ENCODE results near the gene CD2BP2.
A peak's percentile ranks its signal among the peaks of the same experiment; 100 is the strongest.

Gene CD2BP2

GRCh38 chr16:30355144-30355953 lies at the start of gene CD2BP2:
Gene CD2BP2, minus strand, starts transcription at chr16:30355308. Its CDS starts 627 bp downstream, at chr16:30354681.
- H3K79me2 ChIP-seq (ENCODE audit: low read length): peaks cover 55% of the 10 kb centered on the region

DNA sequence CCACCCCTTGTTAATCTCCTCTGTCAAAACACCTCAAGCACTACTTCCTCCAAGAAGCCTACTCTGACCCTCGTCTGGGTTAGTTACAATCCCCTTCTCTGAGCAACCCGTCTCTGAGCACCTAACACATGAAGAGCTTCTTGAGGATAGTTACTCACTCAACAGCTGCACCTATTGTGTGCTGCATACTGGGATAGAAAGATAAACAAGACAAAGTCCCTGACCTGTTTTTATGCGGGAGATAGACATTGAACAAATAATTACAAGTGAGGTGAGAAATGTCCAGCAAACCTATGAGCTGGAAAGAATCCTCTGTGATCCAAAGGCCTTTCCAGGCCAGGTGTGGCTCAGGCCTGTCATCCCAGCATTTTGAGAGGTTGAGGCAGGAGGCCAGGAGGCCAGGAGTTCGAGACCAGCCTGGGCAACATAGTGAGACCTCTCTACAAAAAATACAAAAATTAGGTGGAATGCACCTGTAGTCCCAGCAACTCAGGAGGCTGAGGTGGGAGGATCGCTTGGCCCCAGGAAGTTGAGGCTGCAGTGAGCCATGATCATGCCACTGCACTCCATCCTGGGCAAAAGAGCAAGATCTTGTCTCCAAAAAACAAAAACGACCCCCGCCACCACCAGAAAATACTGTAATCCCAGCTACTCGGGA lies 46.8 kb upstream of the CD2BP2 start:
- TF ChIP-seq EZH2phosphoT487 (IDR thresholded peaks at IDR 0.05; ENCODE audit: low read length) (no peak), EZH2 (optimal IDR thresholded peaks at IDR 0.05; ENCODE audit: low read depth, low read length) (no peak), CTCF (IDR thresholded peaks at IDR 0.05; ENCODE audit: low read length) (no peak)

More at GRCh38 chr16:30355144-30355953, at the start of gene CD2BP2:
- Histone ChIP-seq H3K9me2 (replicated peaks; ENCODE audit: insufficient read depth, low read length) (no peaks in the 10 kb centered on the region), H3F3A (ENCODE audit: insufficient read depth, low read length) (peaks cover 9% of the 10 kb centered on the region), H3K9ac (ENCODE audit: low read length) (peak within 1 kb of the TSS; percentile 93), H3K4me1 (ENCODE audit: low read length) (peaks cover 23% of the 10 kb centered on the region), H3K27me3 (replicated peaks; ENCODE audit: insufficient read depth, low read length) (no peaks in the 10 kb centered on the region), H3K4me2 (ENCODE audit: low read depth, low read length) (peak within 1 kb of the TSS; percentile 97), H2AFZ (ENCODE audit: low read length) (peak within 1 kb of the TSS; percentile 83), H3K4me3 (ENCODE audit: low read length) (peak within 1 kb of the TSS; percentile 87), H4K20me1 (ENCODE audit: insufficient read depth, low read length) (no peaks in the 10 kb centered on the region), H3K27ac (ENCODE audit: low read length) (peak within 1 kb of the TSS; percentile 64), H3K9me3 (replicated peaks; ENCODE audit: insufficient read depth, low read length) (no peaks in the 10 kb centered on the region), H3K36me3 (replicated peaks; ENCODE audit: insufficient read depth, low read length) (peaks cover 2% of the 10 kb centered on the region; the same call in 1 of the 2 replicates)
- DNase-seq: peak; percentile 98
- TF ChIP-seq EZH2phosphoT487 (IDR thresholded peaks at IDR 0.05; ENCODE audit: low read length): no peak
- TF ChIP-seq EZH2 (optimal IDR thresholded peaks at IDR 0.05; ENCODE audit: low read depth, low read length): no peak
- no peak for TF ChIP-seq CTCF (IDR thresholded peaks at IDR 0.05; ENCODE audit: low read length)

DNA sequence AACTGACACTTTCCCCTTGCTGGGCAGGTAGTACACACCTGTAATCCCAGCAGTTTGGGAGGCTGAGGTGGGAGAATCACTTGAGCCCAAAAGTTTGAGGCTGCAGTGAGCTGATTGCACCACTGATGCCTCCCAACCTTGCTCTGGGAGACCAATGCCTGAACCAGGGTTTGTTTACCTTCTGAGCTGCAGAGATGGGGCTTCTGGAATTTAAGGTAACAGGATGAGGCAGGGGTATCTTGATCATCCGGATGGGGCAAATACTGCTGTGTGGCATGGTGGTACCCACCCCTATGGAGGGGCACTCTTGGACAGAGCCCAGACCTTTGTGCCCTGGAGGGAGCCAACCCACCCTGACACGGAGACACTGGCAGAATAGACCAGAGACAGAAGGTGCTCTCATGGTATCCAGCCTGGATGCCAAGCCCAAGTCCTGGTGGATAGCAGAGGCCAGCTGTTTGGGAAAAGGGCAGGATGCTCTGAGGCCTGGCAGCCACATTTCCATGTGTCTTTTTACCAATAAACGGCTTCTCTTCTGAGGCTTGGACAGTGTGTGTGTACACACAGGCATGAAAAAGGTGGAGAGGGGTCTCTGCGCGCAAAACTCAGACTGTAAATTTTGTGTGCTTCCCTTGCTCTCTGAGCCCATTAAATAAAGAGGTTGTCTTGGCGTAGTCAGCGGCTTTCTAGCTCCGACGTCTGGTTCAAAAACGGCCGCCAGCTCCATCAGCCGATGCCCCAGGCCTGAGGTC lies 44.5 kb upstream of the CD2BP2 start:
- Histone ChIP-seq H3K79me2 (ENCODE audit: low read length) (peaks cover 25% of the 10 kb centered on the region), H2AFZ (ENCODE audit: low read length) (peak overlapping the region; percentile 92; the same call in 1 of the 2 replicates), H3K36me3 (replicated peaks; ENCODE audit: insufficient read depth, low read length) (0 out of 2 replicates have a peak, but pooled peaks cover 2% of the 10 kb centered on the region), H3K4me1 (ENCODE audit: low read length) (0 out of 2 replicates have a peak, but pooled peaks cover 4% of the 10 kb centered on the region), H3K9me3 (replicated peaks; ENCODE audit: insufficient read depth, low read length) (no peaks in the 10 kb centered on the region), H3F3A (ENCODE audit: insufficient read depth, low read length) (peaks cover 24% of the 10 kb centered on the region), H3K4me3 (ENCODE audit: low read length) (peak overlapping the region; percentile 78), H4K20me1 (ENCODE audit: insufficient read depth, low read length) (no peaks in the 10 kb centered on the region), H3K9ac (ENCODE audit: low read length) (peak overlapping the region; percentile 78; the same call in 1 of the 2 replicates), H3K4me2 (ENCODE audit: low read depth, low read length) (peak overlapping the region; percentile 93), H3K27ac (ENCODE audit: low read length) (no peak overlapping the region; the same call in 1 of the 2 replicates), H3K9me2 (replicated peaks; ENCODE audit: insufficient read depth, low read length) (no peaks in the 10 kb centered on the region), H3K27me3 (replicated peaks; ENCODE audit: insufficient read depth, low read length) (no peaks in the 10 kb centered on the region)
- no peak for DNase-seq
- no peak for TF ChIP-seq CTCF (IDR thresholded peaks at IDR 0.05; ENCODE audit: low read length)
- TF ChIP-seq EZH2phosphoT487 (IDR thresholded peaks at IDR 0.05; ENCODE audit: low read length): no peak
- TF ChIP-seq EZH2 (optimal IDR thresholded peaks at IDR 0.05; ENCODE audit: low read depth, low read length): no peak

More for the DNA sequence above, 46.8 kb upstream of the CD2BP2 start:
- Histone ChIP-seq H3K27ac (ENCODE audit: low read length) (no peak overlapping the region), H4K20me1 (ENCODE audit: insufficient read depth, low read length) (no peaks in the 10 kb centered on the region), H3K79me2 (ENCODE audit: low read length) (peaks cover 12% of the 10 kb centered on the region), H3K4me2 (ENCODE audit: low read depth, low read length) (no peak overlapping the region), H3K36me3 (replicated peaks; ENCODE audit: insufficient read depth, low read length) (0 out of 2 replicates have a peak, but pooled peaks cover 2% of the 10 kb centered on the region), H3K27me3 (replicated peaks; ENCODE audit: insufficient read depth, low read length) (no peaks in the 10 kb centered on the region), H3F3A (ENCODE audit: insufficient read depth, low read length) (peaks cover 17% of the 10 kb centered on the region), H3K9ac (ENCODE audit: low read length) (no peak overlapping the region), H3K4me1 (ENCODE audit: low read length) (peaks cover 2% of the 10 kb centered on the region; the same call in 1 of the 2 replicates), H2AFZ (ENCODE audit: low read length) (no peak overlapping the region), H3K4me3 (ENCODE audit: low read length) (no peak overlapping the region), H3K9me3 (replicated peaks; ENCODE audit: insufficient read depth, low read length) (no peaks in the 10 kb centered on the region), H3K9me2 (replicated peaks; ENCODE audit: insufficient read depth, low read length) (no peaks in the 10 kb centered on the region)
- DNase-seq: no peak
